Measurements from ENCODE around the gene DUSP21.

DNA sequence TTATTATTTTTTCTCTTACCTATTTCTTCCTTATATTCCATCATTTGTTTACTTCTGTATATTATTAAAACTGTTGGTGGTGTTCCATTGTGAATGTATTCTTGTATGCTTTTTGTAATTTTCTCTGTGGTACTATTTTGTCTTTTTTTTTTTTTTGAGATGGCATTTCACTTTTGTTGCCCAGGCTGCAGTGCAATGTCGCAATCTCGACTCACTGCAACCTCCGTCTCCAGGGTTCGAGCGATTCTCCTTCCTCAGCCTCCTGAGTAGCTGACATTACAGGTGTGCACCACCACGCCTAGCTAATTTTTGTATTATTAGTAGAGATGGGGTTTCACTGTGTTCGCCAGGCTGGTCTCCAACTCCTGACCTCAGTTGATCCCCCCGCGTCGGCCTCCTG, 37.7 kb downstream of the DUSP21 start:
- TF ChIP-seq, protein P1, sequence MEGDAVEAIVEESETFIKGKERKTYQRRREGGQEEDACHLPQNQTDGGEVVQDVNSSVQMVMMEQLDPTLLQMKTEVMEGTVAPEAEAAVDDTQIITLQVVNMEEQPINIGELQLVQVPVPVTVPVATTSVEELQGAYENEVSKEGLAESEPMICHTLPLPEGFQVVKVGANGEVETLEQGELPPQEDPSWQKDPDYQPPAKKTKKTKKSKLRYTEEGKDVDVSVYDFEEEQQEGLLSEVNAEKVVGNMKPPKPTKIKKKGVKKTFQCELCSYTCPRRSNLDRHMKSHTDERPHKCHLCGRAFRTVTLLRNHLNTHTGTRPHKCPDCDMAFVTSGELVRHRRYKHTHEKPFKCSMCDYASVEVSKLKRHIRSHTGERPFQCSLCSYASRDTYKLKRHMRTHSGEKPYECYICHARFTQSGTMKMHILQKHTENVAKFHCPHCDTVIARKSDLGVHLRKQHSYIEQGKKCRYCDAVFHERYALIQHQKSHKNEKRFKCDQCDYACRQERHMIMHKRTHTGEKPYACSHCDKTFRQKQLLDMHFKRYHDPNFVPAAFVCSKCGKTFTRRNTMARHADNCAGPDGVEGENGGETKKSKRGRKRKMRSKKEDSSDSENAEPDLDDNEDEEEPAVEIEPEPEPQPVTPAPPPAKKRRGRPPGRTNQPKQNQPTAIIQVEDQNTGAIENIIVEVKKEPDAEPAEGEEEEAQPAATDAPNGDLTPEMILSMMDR (IDR thresholded peaks at IDR 0.05): no peak
- no peak for TF ChIP-seq POLR2A (IDR thresholded peaks at IDR 0.05)

Data from thyroid gland (tissue), 4 donors.